HG02852 (cell line): ENCODE measurements around the gene IBA57.
"Not testable (repeated sequence)": the region's sequence is repeated elsewhere in the genome, so short reads cannot be mapped to it uniquely, and the experiment has no call there.

Experiments used
- ATAC-seq: cut with Tn5 transposase; IDR thresholded peaks from one replicate; pipeline ENCODE4 v1.9.1; 2021; ENCODE audit warnings: mild to moderate bottlenecking, moderate library complexity; ENCODE audit not compliant: unreplicated experiment

Gene IBA57

DNA sequence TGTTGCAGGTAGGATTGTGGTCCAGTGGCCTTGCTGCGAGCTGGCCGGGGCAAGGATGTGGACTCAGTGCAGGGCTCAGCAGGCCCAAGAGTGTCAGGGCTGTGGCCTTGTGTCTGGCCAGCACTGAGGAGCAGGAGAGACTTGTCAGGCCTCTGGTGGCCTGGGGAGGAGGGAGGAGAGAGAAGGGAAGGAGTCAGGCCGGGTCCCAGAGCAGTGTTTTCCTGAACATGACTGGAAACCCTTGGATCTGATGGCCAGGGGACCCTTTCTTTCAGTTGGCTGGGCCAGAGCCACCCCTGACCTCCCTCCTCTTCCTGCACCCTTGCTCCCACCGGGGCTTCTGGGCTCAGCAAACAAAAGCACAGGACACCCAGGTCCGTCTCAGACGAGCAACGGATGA is 5.1 kb downstream of the IBA57 start:
- no peak for ATAC-seq

GRCh38 chr1:228171221-228171891 is 5.8 kb downstream of the IBA57 start:
- no peak for ATAC-seq

DNA sequence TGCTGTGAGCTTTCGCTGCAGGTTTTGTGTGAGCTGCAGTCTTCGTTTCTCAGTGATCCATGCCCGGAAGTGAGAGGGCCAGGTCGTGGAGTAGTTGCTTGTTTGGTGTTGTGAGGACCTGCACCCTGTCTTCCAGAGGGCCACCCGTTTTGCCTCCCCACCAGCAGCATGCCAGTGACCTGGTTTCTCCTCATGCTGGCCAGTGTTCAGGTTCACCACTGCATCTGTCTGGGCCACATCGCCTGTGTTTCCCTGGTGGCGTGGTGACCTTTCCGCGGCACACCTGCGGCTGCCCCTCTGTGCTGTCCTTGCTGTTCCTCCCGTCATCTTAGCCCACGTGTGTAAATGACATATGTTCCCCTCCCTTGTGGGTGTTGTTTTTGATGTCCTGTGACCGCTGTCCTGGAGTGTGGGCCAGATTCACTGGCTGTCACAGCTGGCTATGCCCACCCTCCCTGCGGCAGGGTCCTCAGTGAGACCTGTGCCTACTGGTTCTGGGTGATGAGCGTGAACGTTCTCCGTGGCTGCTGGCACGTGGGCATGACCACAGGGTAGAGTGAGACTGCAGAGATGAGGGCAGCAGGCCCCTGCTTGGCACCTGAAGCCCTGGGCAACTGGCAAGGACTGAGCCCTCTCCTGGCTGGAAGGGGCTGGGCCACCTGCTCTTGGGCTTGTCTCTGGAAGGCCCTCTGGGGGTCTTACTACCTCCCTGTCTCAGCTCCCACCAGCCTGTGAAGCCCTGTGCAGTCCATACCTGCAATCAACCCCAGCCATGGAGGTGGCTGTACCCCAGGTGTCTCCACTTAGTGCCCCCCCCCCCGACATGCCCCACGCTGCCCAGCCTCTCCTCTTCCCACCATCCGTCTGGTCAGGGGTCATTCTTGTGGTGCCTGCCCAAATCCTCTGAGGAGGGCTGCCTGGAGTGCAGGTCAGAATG is 7.3 kb downstream of the IBA57 start:
- no peak for ATAC-seq

GRCh38 chr1:228173528-228174481 is 8.2 kb downstream of the IBA57 start:
- ATAC-seq = not testable (repeated sequence)

- ATAC-seq = no peak
Measured at GRCh38 chr1:228174482-228175315, 9.1 kb downstream of the IBA57 start.

DNA sequence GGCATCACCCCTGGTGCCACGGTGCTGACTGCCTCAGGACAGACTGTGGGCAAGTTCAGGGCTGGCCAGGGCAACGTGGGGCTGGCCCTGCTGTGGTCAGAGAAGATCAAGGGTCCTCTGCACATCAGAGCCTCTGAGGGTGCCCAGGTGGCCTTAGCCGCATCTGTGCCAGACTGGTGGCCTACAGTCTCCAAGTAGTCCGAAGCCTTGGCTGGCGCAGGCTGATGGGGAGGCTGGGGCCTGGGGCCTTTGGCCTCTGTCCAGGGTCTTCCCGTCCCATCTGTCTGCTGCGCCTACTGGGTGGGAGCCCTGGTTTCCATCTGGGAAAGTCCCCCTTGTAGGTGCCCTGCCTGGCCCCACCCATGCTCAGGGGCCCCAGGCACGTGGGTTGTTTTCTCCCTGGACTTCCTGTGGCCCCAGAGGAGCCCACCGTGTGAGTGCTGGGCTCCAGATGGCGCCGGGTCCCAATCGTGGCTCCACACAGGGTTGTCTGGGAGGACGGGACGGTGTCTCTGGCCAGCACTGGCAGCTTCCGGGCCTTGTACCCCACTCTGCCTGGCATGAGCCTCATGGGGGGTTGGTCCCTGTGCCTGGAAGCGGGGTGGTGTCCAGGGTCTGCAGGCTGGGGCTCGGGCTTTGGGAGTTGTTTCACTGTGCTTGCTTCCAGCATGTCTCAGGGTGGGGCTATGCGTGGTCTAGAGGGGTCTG is 9.9 kb downstream of the IBA57 start:
- ATAC-seq = no peak

- ATAC-seq = no peak
Measured at GRCh38 chr1:228176024-228176395, 10.4 kb downstream of the IBA57 start.

- ATAC-seq = no peak
Measured at GRCh38 chr1:228176461-228177182, 11.0 kb downstream of the IBA57 start.

- ATAC-seq = no peak
Measured at GRCh38 chr1:228177183-228177475, 11.5 kb downstream of the IBA57 start.

DNA sequence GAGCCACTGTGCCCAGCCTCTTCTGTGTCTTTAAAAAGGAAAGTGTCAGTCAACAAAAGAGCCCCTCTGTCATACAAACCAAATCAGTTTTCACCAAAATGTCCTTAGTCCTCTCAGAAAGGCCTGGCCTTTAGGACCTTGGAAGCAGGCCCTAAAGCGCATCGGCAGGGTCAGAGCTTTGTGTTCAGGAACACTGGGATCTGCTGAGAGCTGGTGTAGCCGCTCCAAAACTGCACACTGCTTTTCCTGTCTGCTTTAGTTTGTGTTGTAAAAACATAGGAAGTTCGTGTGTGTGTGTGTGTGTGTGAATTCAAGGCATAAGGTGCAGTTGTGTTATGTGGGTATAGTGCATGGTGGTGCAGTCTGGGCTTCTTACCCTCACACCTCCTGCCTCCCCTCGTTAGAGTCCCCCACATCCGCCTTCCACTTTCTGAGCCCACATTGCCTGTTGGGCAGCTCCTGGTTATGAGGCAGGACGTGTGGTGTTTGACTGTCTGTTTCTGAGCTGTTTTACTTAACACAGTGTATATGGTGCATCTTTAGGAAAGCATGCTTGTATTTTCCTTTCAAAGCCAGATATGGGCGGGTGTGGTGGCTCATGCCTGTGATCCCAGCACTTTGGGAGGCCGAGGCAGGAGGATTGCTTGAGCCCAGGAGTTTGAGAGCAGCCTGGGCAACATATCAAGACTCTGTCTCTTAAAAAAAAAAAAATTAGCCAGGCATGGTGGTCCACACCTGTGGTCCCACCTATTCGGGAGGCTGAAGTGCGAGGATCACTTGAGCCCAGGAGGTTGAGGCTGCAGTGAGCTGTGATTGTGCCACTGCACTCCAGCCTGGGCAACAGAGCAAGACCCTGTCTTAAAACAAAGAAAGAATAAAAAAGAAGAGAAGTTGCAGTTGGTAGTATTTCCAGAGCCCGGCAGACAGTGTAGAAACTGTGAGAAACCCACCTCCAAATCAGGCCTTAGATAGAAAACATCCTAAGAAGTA is 12.4 kb downstream of the IBA57 start:
- ATAC-seq = no peak

DNA sequence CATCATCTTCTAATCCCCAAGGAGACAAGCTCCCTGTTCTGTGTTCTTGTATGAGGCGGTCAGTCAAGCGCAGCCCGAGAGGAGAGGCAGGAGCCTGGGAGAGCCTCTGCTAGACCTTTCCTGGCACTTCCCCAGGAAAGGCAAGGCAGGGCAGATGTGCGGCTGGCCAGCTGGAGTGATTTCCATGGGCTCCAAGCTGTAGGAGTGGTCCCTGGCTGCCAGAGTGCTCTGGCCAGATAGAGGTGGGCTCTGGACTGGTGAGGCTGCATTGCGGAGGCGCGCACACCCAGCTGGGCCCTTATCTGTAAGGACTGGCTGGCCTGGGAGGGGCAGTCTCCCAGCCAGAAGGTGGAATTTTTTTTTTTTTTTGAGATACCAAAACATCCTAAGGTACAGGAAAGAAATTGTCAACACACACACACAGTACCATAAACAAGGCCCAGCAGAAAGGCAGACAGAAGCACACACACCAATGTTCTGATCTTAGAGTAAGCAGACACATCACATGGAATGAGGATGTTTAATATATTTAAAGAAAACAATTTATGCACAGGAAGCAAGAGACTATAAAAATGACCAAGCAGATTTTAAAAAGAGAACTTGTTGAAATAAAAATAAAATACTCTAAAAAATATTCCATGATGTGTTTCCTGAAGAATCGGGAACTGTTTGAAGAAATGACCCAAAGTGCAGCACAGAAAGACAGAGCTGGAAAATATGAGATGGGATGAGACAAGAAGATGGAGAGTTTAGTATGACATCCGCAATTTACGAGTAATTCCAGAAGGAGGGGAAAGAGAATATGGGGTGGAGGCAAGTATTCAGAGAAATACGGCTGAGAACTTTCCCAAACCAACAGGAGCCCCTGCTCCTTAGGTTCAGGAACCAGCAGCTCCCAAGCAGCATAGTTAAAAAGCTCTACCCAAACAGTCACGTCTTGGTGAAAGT is 13.4 kb downstream of the IBA57 start:
- no peak for ATAC-seq

DNA sequence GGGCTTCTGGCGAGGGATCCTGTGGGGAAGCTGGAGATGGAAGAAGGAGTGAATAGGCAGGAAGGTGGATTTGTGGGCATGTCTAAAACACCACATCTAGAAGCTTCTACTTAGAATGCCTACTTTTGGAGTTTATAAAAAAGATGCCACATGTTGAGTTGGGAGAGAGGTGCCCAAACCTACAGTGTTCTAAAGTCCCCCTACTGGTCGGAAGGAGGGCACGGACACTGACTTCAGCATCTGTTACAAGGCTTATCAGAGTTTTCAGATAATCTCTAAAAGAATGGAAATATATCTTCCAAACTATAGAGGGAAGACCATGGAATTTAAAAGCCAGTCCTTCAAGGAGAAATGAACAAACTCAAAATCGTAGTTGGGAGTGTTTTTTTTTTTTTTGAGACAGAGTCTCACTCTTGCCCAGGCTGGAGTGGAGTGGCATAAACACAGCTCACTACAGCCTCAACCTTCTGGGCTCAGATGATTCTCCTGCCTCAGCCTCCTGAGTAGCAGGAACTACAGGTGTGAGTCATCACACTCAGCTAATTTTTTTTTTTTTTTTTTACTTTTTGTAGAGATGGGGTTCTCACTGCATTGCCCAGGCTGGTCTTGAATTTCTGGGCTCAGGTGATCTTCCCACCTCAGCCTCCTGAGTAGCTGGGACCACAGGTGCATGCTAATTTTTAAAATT is 14.8 kb downstream of the IBA57 start:
- no peak for ATAC-seq

DNA sequence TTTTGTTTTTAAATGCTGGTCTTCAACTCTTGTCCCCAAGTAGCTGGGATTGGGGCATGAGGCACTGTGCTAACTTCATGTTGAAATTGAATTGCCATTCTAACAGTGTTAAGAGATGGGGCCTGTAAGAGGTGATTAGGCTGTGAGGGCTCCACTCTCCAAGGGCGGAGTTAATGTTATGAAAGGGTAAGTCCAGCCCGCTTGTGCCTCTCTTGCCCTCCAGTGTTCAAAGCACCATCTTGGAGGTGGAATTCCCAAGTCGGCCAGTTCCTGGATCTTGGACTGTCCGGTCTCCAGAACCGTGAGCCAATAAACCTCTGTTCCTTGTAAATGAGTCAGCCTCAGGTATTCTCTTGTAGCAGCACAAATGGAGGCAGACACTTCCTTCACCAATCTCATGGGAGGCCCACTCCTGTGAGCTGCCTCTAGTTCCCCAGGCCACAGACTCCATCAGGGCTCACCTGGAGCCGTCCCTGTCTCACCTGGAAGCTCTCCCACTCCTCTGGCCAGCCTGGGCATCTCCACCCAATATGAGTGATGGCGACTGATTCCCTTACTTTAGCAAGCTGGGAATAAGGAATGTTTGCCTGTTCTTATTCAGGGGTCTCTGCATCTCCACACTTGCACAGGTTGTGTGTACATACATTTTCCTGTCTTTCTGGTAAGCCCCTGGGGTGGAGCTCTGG is 15.5 kb downstream of the IBA57 start:
- ATAC-seq = no peak

GRCh38 chr1:228181645-228182034 is 16.0 kb downstream of the IBA57 start:
- ATAC-seq = no peak

DNA sequence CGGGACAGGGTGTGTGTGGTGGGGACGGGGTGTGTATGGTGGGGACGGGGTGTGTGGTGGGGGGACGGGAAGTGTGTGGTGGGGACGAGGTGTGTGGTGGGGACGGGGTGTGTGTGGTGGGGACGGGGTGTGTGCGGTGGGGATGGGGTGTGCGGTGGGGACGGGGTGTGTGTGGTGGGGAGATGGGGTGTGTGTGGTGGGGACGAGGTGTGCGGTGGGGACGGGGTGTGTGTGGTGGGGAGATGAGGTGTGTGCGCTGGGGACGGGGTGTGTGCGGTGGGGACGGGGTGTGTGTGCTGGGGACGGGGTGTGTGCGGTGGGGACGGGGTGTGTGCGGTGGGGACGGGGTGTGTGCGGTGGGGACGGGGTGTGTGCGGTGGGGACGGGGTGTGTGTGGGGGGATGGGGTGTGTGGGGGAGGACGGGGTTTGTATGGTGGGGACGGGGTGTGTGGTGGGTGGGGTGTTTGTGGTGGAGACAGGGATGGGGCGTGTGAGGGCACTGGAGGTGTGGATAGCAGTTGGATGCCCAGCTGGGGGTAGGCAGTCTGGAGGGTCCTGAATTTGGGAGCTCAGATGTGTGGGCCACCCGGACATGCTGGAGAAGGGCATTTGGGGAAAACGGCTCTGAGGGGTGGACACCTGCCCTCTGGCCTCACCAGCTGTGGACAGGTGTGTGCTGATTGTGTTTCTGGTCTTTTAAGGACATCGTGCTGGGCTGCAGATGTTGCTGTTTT is 16.9 kb downstream of the IBA57 start:
- no peak for ATAC-seq
